Measurements from ENCODE around the gene BTBD9. TPM values are rescaled to one million over a fixed set of nuclear protein-coding genes. Genes with fewer than 3 reads are reported as not detected.

The BTBD9 gene
- total and polyA plus RNA-seq, 2 experiments from 2014 or later: 10.0 to 13.7 TPM

DNA sequence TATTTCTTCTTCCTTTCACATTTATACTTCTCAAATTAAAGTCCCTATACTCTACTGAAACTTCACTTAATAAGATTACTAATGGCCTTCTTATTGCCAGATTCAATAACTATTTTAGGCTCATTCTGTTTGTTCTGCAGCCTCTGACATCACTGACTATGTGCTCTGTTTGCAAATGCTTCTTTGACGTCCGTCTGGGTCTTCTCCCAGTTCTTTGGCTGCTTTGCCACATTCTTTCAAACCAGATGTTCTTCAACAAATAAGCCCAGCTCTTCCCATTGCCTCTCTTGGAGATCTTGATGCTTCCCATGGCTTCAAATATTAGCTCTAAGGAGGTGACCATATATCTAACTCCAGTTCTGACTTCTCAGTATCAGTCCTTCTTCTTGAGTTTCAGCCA lies 117.4 kb downstream of the BTBD9 start:
- no peak overlapping the region for H3K9ac ChIP-seq
- no peaks in the 10 kb centered on the region for H3K79me2 ChIP-seq (ENCODE audit: insufficient read depth)
- H3K9me2 ChIP-seq (ENCODE audit: insufficient read depth): no peaks in the 10 kb centered on the region
- no peaks in the 10 kb centered on the region for H3K9me3 ChIP-seq (ENCODE audit: low read depth)
- TF ChIP-seq EZH2 (IDR thresholded peaks at IDR 0.05; ENCODE audit: insufficient read depth, poor library complexity, severe bottlenecking) (no peak), EZH2phosphoT487 (IDR thresholded peaks at IDR 0.05; ENCODE audit: insufficient read depth, low read depth) (no peak)
- H3K4me2 ChIP-seq (ENCODE audit: unreplicated experiment): no peak overlapping the region
- peaks cover 6% of the 10 kb centered on the region; the same call in 1 of the 2 replicates for H3K4me1 ChIP-seq (ENCODE audit: insufficient read depth)
- in situ Hi-C loops (cut with MboI): no loop called here
- H3K4me3 ChIP-seq: no peak overlapping the region
- 28 to 30% methylated on average over 2 of the region's 2 CpGs for WGBS, 2 experiments (ENCODE audit: low coverage in 1 of 2, low lambda C conversion rate in 2 of 2, missing lambda C conversion rate in 2 of 2)
- H3F3A ChIP-seq (ENCODE audit: insufficient read depth): no peaks in the 10 kb centered on the region
- no peak overlapping the region for H2AFZ ChIP-seq
- no peaks in the 10 kb centered on the region for H3K36me3 ChIP-seq (ENCODE audit: low read depth)
- H3K27ac ChIP-seq: no peak overlapping the region
- no peaks in the 10 kb centered on the region for H3K27me3 ChIP-seq (replicated peaks; ENCODE audit: insufficient read depth)
- DNase-seq: peak; percentile 47
- H4K20me1 ChIP-seq (ENCODE audit: insufficient read depth): no peaks in the 10 kb centered on the region

DNA sequence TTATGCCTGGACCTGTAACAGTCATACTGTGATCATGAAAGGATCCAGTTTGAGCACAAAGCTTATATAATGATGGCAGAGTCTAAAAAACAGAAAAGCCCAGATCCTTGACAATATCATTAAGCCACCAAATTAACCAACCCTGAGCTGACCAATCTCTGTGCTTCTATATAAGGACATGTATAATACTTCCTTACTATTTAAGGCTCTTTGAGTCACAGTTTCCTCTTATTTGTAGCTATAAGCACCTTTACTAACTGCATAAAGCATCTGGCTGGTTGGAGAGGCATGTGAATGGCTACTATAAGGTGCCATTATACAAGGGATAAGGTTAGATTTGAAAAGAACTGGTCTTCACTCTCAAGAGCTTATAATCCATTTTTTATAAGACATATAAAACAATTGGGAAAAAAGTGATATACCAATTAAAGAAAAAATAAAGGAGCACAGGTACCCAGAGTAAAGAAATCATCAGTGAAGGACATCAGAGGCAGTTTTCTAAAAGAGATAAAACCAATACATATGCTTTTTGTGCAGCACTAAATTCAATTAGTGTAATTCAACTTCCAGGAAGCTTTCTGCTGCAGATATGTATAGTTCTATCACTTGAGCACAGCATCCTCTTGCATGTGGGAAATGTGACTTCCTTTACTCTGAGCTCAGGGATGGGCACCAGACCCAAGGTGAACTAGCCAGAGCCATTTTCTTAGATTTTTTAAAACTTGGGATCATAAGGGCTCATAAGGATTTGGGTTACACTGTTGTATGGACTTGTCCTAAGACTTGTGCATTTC lies 121.0 kb downstream of the BTBD9 start:
- H3F3A ChIP-seq (ENCODE audit: insufficient read depth): no peaks in the 10 kb centered on the region
- no peaks in the 10 kb centered on the region for H3K36me3 ChIP-seq (ENCODE audit: low read depth)
- H3K27me3 ChIP-seq (replicated peaks; ENCODE audit: insufficient read depth): no peaks in the 10 kb centered on the region
- no peak overlapping the region for H3K4me2 ChIP-seq (ENCODE audit: unreplicated experiment)
- no peak for DNase-seq
- no peaks in the 10 kb centered on the region for H4K20me1 ChIP-seq (ENCODE audit: insufficient read depth)
- no peaks in the 10 kb centered on the region for H3K9me2 ChIP-seq (ENCODE audit: insufficient read depth)
- no peaks in the 10 kb centered on the region for H3K9me3 ChIP-seq (ENCODE audit: low read depth)
- peaks cover 14% of the 10 kb centered on the region for H3K4me1 ChIP-seq (ENCODE audit: insufficient read depth)
- no peak overlapping the region for H2AFZ ChIP-seq
- H3K4me3 ChIP-seq: no peak overlapping the region
- no peaks in the 10 kb centered on the region; the same call in 1 of the 2 replicates for H3K79me2 ChIP-seq (ENCODE audit: insufficient read depth)
- no peak overlapping the region for H3K9ac ChIP-seq
- in situ Hi-C loops (cut with MboI): no loop called here
- TF ChIP-seq EZH2phosphoT487 (IDR thresholded peaks at IDR 0.05; ENCODE audit: insufficient read depth, low read depth) (no peak), EZH2 (IDR thresholded peaks at IDR 0.05; ENCODE audit: insufficient read depth, poor library complexity, severe bottlenecking) (no peak)
- no peak overlapping the region for H3K27ac ChIP-seq

DNA sequence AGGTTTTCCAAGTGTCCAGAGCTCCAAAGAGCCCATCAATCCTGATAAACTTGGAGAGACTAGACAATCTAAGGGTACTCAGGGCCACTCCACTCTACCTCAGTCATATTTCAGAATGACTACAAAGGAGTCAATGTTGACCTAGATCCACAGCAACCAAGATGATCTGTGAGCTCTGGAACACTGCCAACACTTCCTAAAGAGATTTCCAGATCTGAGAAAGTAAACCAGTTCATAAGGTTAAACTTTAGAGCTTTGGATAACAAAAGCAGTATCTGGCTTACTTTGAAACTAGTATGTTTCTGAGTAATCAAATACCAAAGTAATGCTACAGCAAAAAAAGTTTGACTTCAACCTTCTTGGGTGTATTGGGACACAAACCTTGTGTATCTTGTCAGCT lies 122.7 kb downstream of the BTBD9 start:
- Histone ChIP-seq H3K9me2 (ENCODE audit: insufficient read depth) (no peaks in the 10 kb centered on the region), H3K79me2 (ENCODE audit: insufficient read depth) (no peaks in the 10 kb centered on the region; the same call in 1 of the 2 replicates), H3K27me3 (replicated peaks; ENCODE audit: insufficient read depth) (no peaks in the 10 kb centered on the region), H3K9ac (no peak overlapping the region), H3K4me1 (ENCODE audit: insufficient read depth) (peaks cover 14% of the 10 kb centered on the region), H3F3A (ENCODE audit: insufficient read depth) (no peaks in the 10 kb centered on the region), H3K36me3 (ENCODE audit: low read depth) (no peaks in the 10 kb centered on the region), H4K20me1 (ENCODE audit: insufficient read depth) (no peaks in the 10 kb centered on the region), H3K27ac (no peak overlapping the region), H3K4me2 (ENCODE audit: unreplicated experiment) (no peak overlapping the region), H2AFZ (no peak overlapping the region), H3K9me3 (ENCODE audit: low read depth) (no peaks in the 10 kb centered on the region), H3K4me3 (no peak overlapping the region)
- TF ChIP-seq EZH2phosphoT487 (IDR thresholded peaks at IDR 0.05; ENCODE audit: insufficient read depth, low read depth) (no peak), EZH2 (IDR thresholded peaks at IDR 0.05; ENCODE audit: insufficient read depth, poor library complexity, severe bottlenecking) (no peak)
- in situ Hi-C loops (cut with MboI): no loop called here
- peak; percentile 40 for DNase-seq

DNA sequence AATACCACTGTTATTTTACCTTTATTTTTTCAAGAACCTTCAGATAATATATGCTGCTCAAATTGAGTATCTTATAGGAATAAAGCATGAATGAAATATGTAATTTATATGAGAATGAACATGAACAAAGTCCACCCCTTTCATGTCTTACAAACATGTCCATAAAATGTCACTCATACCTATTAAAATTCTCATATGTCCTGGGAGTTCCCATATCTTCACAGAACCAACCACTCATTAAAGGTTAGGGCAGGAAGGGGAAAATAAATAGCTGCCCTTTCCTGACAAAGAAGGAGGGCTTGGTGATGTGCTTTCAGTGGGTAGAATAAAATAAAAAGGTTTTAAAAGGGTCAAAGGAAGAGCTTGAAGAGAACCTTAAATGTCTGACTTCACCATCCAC lies 125.3 kb downstream of the BTBD9 start:
- no peaks in the 10 kb centered on the region for H3K27me3 ChIP-seq (replicated peaks; ENCODE audit: insufficient read depth)
- no peak overlapping the region for H3K27ac ChIP-seq
- H3K9me2 ChIP-seq (ENCODE audit: insufficient read depth): no peaks in the 10 kb centered on the region
- H4K20me1 ChIP-seq (ENCODE audit: insufficient read depth): no peaks in the 10 kb centered on the region
- no peaks in the 10 kb centered on the region for H3K9me3 ChIP-seq (ENCODE audit: low read depth)
- no peak overlapping the region for H3K9ac ChIP-seq
- H3K79me2 ChIP-seq (ENCODE audit: insufficient read depth): no peaks in the 10 kb centered on the region; the same call in 1 of the 2 replicates
- in situ Hi-C loops (cut with MboI): no loop called here
- H2AFZ ChIP-seq: no peak overlapping the region
- H3K36me3 ChIP-seq (ENCODE audit: low read depth): no peaks in the 10 kb centered on the region
- no peak for TF ChIP-seq EZH2 (IDR thresholded peaks at IDR 0.05; ENCODE audit: insufficient read depth, poor library complexity, severe bottlenecking)
- no peak for TF ChIP-seq EZH2phosphoT487 (IDR thresholded peaks at IDR 0.05; ENCODE audit: insufficient read depth, low read depth)
- H3K4me3 ChIP-seq: no peak overlapping the region
- no peak overlapping the region for H3K4me2 ChIP-seq (ENCODE audit: unreplicated experiment)
- H3F3A ChIP-seq (ENCODE audit: insufficient read depth): peaks cover 9% of the 10 kb centered on the region; the same call in 1 of the 2 replicates
- DNase-seq: no peak
- H3K4me1 ChIP-seq (ENCODE audit: insufficient read depth): peaks cover 26% of the 10 kb centered on the region

Measured in GM23248 (cell line).